HuH-7 (cell line): ENCODE results near the gene GABRB2.
"Not testable (repeated sequence)": the region's sequence is repeated elsewhere in the genome, so short reads cannot be mapped to it uniquely, and the experiment has no call there.

ENCODE experiments used
- DNase-seq: peaks from one replicate; pipeline ENCODE4 v3.0.0; 2011; ENCODE audit warnings: low spot score

The GABRB2 gene

DNA sequence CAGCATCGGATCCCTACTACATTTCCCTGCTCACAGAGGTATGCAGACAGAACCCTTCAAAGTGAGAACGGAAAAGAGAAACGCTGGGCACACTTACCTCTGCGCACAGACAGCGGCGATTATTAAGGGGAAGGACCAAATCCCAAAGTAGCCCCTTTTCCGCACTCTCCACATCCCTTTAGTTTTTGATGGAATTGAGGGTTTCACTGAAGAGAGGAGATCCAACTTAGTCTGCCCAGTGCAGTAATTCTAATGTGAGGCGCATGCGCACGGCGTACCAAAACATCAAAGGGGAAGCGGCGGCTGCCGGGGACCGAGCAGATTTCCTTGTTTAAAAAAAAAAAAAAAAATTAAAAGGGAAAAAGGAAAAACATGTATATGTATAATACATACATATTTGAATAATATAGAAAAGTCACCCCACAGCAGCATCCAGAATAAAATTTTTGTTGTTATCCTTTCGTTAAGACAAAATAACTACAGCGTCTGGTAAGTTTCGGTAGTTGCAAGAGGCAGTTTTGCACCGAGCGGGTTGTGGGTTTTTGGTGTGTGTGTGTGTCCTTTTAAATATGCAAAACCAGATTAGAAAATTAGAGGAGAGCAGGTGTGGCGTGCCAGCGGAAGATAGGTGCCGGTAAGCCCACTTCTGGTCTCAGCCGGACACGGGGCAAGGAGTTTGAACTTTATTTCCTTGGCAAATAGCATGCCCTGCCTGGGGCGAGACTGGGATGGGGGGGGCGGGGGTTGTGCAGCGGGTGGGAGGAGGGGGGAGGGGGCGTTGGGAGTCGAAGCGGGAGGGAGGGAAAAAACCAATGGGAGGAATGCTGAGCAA, at the start of gene GABRB2:
GABRB2 (minus strand) TSS at position 256 of the 832 bp plus-strand sequence; CDS start at position 174, 82 bp downstream.
- DNase-seq: peak; percentile 46

DNA sequence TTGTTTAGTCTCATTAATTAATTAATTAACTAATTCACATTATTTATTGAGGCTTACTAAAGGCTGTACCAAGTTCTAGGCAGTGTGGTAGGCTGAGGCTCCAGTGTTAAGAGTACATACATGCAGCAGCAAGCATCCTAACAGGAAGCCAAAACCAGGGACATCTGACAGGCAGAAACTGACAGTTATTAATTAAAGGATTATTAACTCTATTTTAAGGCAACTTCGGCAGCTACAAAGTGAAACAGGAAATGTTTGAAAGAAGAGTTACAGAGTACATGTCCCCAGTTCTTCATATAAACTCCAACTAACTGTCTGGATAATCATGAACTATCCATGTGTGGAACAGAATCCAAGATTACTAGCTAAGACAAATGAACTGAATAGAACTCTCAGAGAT, 39.3 kb upstream of the GABRB2 start:
- no peak for DNase-seq

DNA sequence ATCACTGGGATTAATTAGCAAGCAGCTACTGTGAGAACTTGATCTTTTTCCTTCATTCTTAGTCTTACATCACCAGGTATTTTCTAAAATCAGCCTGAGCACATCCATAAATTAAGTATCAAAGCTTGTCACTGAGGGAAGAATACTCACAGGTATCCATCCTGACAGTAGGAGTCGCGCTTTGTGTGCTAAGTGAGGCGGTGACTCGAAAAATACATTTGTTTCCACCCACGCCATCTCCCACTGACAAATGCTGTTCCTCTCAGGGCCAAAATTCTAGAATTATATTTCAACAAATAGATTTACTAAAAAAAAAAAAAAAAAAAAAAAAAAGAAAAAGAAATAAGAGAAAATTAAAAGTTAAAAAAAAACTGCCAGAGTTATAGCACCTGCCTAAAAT, 34.1 kb upstream of the GABRB2 start:
- no peak for DNase-seq

DNA sequence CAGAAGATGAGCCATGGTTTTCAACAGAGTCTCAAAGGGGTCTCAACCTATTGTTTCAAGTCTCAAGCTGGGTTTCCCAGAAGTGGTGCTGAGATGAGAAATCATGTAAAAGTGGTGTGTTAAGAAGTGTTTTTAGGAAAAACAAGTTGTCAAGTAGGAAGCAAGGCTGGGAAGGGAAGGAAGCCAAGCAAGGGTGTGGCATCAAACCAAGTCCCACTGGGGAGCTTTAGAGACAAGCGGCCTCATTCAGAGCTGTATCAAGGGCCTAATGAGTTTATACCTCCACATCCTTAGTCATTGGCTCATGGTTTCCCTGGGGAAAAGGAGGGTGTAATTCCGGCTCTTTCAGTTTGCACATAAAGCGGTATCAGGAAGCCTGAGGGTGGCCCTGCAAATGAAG, 26.4 kb upstream of the GABRB2 start:
- no peak for DNase-seq

DNA sequence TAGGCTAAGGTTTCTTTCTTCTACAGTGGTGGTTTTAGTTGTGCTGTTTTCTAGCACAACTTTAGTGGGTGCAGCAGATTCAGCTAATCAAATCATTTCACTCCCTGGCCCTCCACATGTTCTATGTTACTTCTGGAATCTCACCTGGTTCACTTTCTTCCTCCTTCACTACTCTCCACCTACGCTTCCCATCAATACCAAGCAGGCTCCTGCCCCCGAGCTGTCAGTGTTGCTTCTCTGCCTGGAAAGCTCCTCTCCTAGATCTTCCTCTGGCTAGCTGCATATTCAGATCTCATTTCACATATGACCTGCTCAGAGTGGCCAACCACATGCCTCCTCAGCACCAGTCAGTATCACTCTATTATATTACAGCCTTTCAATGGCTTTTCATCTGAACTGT, 19.6 kb upstream of the GABRB2 start:
- no peak for DNase-seq

DNA sequence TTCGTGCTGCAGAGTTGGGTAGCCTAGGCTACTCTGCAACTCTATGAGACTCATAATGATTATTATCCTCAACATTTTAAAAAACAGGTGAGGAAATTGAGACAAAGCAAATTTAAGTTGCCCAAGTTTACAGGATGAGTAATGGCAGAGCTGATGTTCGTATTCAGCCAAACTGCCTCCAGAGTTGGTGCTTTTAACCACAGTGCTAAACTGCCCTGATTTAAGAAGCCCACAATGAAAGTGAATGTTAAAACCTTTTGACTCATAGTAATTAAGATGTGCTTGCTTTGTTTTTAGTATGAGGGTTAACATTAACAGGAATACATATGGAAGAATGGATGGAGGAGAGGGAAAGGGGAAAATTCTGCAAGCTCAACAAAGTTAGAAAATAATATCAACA, 15.9 kb upstream of the GABRB2 start:
- DNase-seq: no peak

DNA sequence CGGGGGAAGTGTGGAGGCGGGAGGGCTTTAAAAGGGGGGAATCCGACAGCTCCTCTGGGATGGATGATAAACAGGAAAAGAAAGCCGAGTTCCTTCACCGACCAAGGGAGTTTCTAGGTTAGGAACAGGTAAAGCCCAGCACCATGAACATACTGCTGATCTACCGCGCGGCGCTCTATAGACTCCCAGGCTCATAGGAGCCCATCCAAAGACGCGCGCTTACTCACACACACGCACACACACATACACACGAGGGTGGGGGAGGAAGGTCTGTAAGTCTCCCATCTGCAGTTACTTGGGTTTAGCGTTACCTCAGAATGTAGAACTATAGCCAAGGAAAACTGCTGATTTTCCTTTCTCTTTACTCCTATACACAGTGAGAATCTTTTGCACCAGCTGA, 2.6 kb upstream of the GABRB2 start:
- no peak for DNase-seq

DNA sequence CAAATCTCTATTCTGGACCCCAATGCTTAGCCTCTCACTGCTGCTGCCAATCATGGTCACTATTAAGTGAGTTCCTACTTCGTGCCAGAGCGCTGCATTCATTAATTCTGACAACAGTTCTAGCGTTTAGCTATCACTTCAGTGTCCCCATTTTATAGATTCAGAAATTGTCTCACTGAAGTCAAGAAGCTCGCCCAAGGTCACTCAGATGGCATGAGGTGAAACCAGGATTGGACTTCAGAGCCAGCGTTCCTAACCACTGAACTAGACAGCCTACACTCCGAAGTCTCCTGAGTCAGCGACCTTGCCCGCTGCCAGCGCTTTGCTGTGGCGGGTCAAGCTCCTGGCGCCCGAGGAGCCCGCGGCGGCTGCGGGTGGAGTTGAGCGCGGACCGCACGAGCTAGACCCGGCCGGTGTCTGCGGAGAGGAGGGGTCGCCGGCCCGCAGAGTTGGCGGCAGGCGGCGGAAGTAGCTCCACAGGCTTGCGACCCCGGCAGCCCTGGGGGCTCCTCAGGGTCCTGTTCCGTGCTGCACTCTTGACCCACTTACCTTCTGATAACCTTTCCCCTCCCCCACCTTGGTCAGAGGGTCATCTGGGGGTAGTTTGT, 2.1 kb upstream of the GABRB2 start:
- no peak for DNase-seq

DNA sequence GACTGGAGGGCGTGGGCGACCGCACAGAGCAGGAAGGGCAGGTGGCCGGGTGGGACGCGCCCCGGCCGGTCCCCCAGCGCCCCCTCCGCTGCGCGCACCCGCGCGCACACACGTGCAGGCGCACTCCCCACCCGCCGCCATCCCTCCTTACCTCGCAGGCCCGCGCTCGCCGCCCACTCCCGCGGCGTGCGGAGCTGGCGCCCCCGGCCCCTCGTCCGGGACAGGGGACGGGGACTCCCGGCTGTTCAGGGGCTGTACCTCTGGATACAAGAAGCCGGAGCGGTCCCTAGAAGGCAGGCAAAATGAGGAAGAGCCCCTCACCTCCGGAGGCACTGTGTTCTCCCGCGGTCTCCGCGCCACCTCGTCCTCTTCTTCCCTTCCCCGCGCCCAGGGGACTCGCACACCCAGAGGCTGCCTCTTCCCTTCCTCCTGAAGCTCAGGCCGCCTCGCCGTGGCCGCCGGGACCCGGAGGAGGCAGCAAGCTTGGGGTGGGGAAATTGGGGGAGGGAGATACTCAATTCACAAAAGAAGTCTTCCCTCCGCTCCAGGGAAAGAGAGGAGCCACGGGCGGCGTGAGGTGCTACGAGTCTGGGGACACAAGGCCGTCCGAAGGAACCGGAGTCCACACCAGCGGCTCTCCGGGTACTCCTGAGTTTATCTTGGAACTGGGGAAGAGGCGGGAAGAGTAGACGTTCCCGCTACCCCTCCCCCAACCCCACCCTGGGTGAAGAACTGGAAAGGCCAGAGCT, 1.4 kb upstream of the GABRB2 start:
- DNase-seq: peak; percentile 15

DNA sequence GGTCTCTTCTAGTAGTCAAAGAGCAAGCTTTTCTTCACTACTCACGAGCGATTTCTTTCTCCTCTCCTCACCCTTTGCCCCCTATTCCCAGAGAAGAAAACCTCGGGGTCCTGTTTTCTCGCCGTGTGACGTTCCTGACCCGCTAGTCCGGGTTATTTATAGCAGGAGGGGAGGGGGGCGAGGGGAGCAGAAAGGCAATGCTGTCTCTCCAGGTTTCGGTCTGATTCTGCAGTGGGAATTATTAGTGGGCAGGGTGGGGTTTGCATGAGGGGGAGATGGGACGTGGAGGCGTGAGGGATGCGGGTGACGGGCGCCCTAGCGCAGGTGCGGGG, 847 bp upstream of the GABRB2 start:
- DNase-seq: no peak

DNA sequence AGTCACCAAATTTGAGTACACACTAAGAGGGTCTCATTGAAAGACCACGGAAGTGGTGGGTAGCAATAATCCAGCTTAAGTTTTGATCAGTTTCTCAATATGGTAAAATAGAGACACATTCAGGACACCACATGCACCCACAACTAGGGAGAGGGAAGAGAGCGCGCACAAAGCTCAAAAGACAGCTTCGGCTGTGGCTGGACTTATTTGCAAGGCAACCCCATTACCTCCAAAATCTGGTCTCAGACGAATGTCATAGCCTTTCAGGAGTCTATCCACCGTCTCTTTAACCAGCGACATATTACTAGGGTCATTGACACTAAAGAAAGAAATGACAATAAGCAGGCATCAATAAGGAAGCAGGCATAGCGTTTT, 443 bp downstream of the GABRB2 start:
- DNase-seq: no peak

DNA sequence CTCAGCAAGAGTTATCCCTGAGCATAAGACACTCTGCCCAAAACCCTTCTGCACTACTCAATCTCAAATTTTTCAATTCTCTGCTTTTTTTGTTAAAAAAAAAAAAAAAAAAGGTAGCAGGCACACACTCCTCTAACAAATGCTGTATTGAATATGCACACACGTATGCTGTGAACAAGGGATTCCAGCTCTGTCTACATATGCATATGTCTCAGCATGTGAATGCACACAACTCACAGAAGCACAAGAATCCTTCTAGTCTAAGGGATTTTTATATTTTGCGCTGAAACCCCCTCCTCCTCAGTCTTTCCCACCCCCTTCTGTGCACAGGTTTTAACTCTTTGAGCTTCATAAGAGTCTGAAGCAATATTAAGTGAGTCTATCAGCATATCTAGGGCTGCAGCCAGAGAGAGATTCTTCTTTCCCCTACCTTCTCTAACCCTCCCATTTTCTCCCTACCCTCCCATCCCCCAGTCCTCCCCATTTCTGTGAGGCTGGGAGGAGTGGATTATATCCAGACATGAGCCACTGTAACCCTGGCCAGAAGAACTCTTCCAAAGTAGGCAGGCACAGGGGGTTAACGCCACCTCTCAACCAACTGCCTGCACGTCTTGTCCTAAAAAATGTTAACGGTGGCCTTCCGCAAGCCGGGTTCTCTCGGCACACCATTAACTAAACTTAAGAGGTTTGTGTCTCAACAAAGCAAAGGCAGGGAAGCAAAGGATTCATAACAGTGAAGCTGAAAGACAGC, 1.0 kb downstream of the GABRB2 start:
- DNase-seq: no peak

DNA sequence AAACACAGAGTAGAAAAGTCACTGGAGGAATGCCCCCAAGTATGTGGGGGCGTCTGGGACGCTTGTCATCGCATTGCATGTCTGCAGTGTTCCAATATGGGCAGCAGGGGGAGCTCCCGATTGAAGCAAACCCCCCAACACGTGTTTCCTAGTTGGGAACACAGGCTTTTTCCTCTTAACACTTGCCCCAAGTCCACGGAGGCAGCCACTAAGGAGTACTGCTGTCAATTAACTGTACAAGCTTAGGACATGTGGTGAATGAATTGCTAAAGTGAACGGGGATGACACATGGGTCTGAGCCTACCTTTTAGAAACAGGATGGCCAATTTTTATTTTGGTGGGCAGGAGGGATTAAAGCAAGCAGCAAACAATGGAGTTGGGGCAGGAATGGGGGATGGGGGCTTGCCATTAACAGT, 2.2 kb downstream of the GABRB2 start:
- DNase-seq: peak; percentile 28

DNA sequence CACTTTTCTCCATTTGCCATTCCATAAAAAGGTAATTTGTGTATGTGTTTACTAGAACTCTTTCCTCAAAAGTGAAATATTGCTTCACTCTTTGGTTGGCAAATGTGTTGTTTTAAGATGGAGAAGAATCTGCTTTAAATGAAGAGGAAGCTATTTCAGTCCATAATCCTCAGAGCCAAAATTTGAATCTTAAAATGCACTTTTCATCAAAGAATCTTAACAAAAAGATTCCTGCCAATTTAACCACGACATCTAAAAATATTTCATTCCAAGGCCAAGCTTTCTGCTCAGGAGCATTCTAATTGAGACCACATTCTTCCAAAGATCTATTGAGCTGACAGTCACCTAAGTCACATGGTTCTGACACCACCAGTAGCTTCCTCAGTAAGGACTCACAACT, 7.5 kb downstream of the GABRB2 start:
- DNase-seq: no peak

DNA sequence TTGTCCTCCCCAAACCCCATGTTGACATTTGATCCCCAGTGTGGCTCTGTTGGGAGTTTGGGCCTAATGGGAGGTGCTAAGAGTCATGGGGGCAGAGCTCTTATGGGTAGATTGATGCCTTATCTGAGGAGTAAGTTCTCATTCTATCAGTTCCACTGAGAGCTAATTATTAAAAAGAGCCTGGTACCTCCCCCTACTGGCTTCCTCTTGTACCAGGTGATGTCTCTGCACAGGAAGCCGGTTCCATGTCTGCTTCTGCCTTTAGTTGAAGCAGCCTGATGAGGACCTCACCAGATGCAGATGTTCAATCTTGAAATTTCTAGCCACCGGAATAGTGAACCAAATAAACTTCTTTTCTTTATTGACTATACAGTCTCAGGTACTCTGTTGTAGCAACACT, 10.8 kb downstream of the GABRB2 start:
- no peak for DNase-seq

DNA sequence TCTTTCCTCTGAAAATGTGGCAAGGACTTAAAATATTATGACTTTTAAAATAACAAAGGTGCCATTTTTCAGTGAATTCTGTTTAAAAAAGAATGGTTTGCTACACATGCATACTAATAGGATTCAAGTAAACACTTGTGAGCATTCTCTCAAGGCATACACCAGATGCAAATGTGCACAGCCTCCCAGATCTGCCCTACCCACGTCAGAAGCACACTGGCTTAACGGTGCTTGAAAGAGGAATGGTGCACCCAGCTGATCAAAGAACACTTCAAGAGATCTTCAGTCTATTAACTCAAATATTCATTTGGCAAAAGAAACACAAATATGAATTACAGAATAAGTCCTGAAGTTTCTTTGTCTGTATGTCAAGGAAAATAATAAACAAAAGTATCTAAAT, 15.8 kb downstream of the GABRB2 start:
- DNase-seq: no peak

DNA sequence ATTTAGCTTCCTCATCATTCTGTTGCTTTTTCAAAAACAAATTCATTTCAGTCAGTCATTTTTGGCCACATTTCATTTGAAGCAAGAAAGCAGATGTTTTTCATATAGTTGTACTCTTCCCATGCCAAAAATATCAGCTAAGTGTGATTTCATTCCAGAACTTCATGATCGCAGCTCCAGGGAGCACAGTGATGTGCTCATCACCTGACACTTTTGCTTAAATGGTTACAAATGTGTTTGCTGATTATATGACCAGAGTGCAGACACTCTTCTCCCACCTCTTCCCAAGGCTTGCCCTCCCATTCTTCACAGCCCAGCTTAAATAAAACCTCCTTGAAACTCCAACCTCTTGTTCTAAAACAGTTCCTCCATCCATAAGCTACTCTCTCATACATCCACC, 32.6 kb downstream of the GABRB2 start:
- no peak for DNase-seq

DNA sequence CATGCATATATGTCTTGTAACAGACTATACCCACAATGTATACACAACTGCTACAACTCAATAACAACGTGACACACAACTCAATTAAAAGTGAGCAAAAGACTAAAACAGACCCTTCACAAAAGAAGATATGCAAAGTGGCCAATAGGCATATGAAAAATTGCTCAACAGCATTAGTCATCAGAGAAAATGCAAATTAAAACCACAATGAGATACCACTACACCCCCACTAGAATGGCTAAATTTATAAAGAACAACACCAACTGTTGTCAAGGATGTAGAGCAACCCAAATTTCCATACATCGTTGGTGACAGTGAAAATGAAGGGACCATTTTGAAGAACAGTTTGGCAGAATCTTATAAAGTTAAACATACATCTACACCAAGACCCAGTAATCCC, 38.9 kb downstream of the GABRB2 start:
- no peak for DNase-seq

DNA sequence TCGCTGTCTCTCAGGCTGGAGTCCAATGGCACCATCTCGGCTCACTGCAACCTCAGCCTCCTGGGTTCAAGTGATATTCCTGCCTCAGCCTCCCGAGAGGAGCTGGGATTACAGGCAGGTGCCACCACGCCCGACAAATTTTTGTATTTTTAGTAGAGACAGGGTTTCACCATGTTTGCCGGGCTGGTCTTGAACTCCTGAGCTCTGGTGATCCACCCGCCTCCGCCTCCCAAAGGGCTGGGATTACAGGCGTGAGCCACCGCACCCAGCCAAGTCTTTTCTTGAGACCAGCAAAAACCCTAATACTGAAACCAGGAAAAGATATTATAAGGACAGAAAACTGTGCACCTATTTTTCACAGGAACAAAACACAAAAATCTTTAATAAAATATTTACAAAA, 41.4 kb downstream of the GABRB2 start:
- DNase-seq: not testable (repeated sequence)

DNA sequence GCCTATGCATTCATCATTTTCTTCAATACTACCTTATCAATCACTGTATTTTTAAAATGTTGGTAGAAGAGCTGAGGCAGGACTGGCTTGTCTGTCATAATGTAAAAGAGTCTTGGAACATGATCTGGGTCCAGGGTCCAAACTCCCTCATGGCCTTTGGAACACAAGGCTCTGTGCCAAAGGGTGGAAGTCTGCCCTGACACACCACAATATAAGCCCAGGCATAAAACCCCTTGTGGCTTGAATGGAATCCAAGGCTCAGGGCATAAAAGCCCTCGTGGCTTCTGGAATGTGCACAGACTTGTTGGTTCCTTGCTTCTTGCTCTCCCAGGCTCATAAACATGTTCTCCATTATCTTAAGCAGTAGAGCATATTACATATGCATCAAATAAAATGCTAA, 48.0 kb downstream of the GABRB2 start:
- DNase-seq: no peak

DNA sequence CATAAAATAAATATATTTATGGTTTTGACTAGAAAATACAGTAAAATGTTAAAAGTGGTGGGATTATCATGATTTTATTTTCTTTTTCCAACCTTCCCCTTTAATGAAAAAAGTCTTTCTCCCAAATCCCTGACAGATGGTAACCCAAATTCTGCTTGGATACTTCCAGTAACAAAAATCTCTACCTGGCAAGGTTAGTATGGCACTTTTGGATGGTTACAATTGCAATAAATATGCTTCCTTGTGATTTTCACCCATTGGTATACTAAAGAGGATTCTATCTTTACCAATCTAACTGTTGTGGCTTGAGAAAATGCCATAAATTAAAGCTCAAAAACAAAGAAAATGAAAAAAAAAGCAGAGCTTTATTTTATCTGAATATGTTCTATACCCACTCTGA, 62.8 kb downstream of the GABRB2 start:
- DNase-seq: no peak

DNA sequence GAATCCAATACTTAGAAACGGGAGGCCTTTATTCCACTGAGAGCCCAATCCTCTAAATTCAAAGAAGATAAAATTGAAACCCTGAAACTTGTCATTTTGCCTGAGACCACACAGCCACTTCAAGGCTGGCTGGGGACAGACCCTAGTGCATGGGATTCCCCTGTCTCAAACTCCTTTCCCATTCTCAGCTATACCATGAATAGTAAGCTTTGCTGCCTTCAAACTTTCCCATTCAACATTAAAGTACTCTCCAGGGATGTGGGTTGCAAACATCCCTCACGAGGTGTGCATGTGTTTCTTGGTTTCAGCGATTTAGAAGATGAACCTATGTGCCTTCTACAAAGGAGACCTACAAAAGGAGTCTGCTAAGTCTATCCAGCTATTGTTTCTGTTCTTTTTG, 64.6 kb downstream of the GABRB2 start:
- DNase-seq: no peak
